ENCODE results near the gene SLC35F5. TPM values are rescaled to one million over a fixed set of nuclear protein-coding genes. Genes with fewer than 3 reads are reported as not detected.

The SLC35F5 gene
- total and polyA plus RNA-seq, 10 of the 15 experiments (the other 5 are each of a cell fraction or from before 2014, with no cell fraction given) = 1.8 to 31.3 (median 16.5) TPM

DNA sequence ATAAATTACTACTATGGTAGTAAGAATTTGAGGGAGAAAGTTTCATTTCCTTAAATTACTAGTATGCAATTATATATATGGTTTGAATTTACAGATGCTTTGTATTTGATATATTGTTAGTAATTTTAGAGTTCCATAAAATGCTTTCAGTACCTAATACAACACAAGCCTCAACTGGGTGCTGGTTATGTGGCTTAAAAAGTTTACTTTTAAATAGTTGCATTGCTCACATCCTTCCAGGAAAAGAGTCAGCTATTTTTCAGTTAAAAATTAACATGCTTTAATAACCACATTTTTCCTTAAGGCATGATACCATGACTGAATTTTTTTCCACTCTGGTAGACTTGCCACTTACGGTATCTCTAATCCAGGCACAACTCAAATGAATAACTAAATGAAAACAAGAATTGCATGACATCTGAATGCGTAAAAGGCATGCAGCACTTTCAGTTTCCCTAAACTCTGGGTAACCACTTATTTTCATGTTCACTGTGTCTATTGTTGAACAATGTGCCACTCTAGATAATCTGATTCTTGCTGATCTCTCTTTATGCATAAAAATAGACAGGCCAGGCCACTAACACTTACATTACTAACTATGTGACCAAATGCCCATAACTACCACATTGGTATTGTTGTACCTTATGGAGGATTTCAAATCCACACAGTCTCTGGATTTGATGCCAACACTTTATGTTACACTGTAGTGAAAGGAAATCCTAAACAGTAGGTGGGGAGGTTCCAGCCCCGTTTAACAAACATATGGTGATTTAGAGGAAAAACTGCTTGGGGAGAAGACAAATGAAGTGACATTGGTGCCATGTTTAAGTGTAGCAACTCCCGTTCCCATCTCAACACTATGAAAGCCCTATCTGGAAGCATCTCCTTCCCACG lies 35.5 kb upstream of the SLC35F5 start (continued):
- no peak for TF ChIP-seq USF2 (IDR thresholded peaks at IDR 0.05; ENCODE audit: borderline replicate concordance, low read depth, low read length)
- TF ChIP-seq MTA3 (IDR thresholded peaks at IDR 0.05; ENCODE audit: borderline replicate concordance, low read length) = 0 out of 2 replicates have a peak, but pooled peaks have one; percentile 38
- peak; percentile 57 to 65; a peak in 2 of 4 replicates for TF ChIP-seq BHLHE40 (IDR thresholded peaks at IDR 0.05; ENCODE audit: borderline replicate concordance in 1 of 2, low read depth in 2 of 2, low read length in 1 of 2)
- peak; percentile 44; the same call in 1 of the 2 replicates for TF ChIP-seq BMI1 (IDR thresholded peaks at IDR 0.05; ENCODE audit: borderline replicate concordance)
- no peak for TF ChIP-seq IRF4 (IDR thresholded peaks at IDR 0.05; ENCODE audit: low read depth, low read length)
- no peak for TF ChIP-seq ZNF622 (IDR thresholded peaks at IDR 0.05)

DNA sequence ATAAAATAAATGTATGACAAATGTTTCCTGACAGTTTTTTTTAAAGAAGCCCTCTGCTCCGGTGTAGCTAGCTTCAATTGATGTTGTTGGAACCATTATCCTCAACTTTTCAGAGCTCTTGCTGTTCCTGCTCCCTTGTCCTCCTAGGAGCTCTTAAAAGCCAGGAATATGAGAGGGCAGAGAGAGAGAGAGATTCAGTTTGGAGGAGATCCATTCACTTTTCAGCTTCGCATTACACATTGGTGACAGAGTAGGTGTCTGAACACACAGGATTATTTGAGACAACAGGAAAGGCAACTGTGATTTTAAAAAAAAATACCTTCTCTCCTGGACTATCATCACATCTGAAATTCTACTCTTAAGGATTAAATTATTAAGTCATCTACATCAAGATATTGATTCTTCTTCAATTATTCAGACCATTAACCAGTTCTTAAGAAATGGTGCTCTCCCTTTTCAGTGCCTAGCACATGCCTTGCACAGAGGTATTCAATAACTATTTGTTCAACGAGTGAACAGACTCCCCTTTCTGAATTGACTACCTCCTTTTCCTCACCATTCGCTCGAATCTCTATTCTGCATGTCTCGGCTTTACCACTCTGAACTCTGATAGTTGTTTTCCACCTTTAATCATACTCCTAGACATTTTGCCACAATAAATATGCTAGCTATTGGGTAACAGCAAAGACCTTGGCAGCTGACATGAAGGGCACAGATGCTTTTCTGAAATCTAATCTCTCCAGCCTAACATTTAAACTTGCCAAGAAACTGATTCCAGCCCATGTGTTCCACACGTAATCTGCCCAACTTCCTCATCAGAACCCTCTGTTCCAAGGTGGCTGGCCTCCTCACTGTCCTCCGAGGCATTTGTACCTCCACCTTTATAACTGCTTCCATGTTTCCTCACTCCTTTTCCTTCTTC lies 28.6 kb upstream of the SLC35F5 start:
- intact Hi-C loops (cut with micrococcal nuclease; ENCODE audit: unreplicated experiment) = no loop called here
- Histone ChIP-seq H3K79me2 (ENCODE audit: control insufficient read depth, insufficient read depth, low read length) (no peaks in the 10 kb centered on the region), H3K36me3 (ENCODE audit: control insufficient read depth in 2 of 2, insufficient read depth in 2 of 2, low read length in 1 of 2) (no peaks in the 10 kb centered on the region), H3K27me3 (replicated peaks in 1 of 2; ENCODE audit: control insufficient read depth in 2 of 2, insufficient read depth in 2 of 2, low read length in 1 of 2) (no peaks in the 10 kb centered on the region), H3K4me3 (no peak overlapping the region), H4K20me1 (ENCODE audit: control insufficient read depth, insufficient read depth) (no peaks in the 10 kb centered on the region), H3K9me3 (replicated peaks; ENCODE audit: control insufficient read depth, insufficient read depth, low read length) (no peaks in the 10 kb centered on the region), H3K4me2 (ENCODE audit: control insufficient read depth, insufficient read depth) (no peak overlapping the region), H3K27ac (ENCODE audit: control insufficient read depth, insufficient read depth) (no peak overlapping the region), H3K4me1 (ENCODE audit: control insufficient read depth, insufficient read depth, low read length) (no peaks in the 10 kb centered on the region), H2AFZ (ENCODE audit: control insufficient read depth, low read depth, low read length) (no peak overlapping the region), H3K9ac (ENCODE audit: control insufficient read depth, insufficient read depth, low read length) (no peak overlapping the region)
- ChIA-PET RAD21 (ENCODE audit: unreplicated experiment) (no interaction called here), POLR2A (interaction anchor here (0.7 to 0.8 kb wide), 2 partner anchors 10 to 36 kb away, joined by 6 to 7 read pairs; no protein-coding TSS in a partner anchor), CTCF (no interaction called here), SMC1A (ENCODE audit: uncharacterized antibody, unreplicated experiment) (interaction anchor here (1.0 kb wide), 1 partner anchor 240 kb away, joined by 3 read pairs; no protein-coding TSS in a partner anchor)
- DNase-seq (ENCODE audit: low read depth, low spot score) (no peak), FAIRE-seq (no peak), ATAC-seq (no peak)
- TF ChIP-seq, protein P1, sequence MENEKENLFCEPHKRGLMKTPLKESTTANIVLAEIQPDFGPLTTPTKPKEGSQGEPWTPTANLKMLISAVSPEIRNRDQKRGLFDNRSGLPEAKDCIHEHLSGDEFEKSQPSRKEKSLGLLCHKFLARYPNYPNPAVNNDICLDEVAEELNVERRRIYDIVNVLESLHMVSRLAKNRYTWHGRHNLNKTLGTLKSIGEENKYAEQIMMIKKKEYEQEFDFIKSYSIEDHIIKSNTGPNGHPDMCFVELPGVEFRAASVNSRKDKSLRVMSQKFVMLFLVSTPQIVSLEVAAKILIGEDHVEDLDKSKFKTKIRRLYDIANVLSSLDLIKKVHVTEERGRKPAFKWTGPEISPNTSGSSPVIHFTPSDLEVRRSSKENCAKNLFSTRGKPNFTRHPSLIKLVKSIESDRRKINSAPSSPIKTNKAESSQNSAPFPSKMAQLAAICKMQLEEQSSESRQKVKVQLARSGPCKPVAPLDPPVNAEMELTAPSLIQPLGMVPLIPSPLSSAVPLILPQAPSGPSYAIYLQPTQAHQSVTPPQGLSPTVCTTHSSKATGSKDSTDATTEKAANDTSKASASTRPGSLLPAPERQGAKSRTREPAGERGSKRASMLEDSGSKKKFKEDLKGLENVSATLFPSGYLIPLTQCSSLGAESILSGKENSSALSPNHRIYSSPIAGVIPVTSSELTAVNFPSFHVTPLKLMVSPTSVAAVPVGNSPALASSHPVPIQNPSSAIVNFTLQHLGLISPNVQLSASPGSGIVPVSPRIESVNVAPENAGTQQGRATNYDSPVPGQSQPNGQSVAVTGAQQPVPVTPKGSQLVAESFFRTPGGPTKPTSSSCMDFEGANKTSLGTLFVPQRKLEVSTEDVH (IDR thresholded peaks at IDR 0.05; ENCODE audit: low read depth, partially characterized antibody) = no peak
- TF ChIP-seq ZNF274 (IDR thresholded peaks at IDR 0.05; ENCODE audit: insufficient read depth, insufficient read length) = no peak
- no peak for TF ChIP-seq ATF3 (IDR thresholded peaks at IDR 0.05; ENCODE audit: borderline replicate concordance, extremely low read depth, low read depth, low read length)
- TF ChIP-seq, protein P2, sequence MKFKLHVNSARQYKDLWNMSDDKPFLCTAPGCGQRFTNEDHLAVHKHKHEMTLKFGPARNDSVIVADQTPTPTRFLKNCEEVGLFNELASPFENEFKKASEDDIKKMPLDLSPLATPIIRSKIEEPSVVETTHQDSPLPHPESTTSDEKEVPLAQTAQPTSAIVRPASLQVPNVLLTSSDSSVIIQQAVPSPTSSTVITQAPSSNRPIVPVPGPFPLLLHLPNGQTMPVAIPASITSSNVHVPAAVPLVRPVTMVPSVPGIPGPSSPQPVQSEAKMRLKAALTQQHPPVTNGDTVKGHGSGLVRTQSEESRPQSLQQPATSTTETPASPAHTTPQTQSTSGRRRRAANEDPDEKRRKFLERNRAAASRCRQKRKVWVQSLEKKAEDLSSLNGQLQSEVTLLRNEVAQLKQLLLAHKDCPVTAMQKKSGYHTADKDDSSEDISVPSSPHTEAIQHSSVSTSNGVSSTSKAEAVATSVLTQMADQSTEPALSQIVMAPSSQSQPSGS (IDR thresholded peaks at IDR 0.05; ENCODE audit: low read length) = no peak
- WGBS (ENCODE audit: insufficient coverage, insufficient replicate concordance, low lambda C conversion rate, missing lambda C conversion rate) = 52% methylated on average over 8 of the region's 8 CpGs
- no TSS peak for BruUV-seq (replicated peaks)
- in situ Hi-C loops (cut with MboI) = no loop called here

All from GM12878 (cell line).